Measurements from ENCODE around the gene PRPH.
A peak's percentile ranks its signal among the peaks of the same experiment; 100 is the strongest.

The PRPH gene

DNA sequence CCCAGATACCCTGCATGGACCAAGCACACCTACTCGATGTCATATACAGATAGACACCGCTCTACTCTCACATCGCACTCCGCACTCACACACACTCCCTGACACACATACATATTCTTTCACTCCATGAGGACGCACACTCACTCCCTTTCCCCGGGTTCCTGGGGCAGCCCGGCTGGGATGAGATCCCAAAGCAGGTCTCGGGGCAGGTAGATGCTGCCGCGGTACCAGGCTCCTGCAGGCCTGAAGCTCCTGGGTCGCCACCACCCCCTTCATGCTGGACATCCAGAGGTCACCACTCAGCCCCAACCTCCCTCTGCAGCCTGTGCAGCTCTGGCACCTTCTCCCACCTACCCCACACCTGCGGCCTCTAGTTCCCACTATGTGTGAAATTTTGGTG, 39.7 kb downstream of the PRPH start:
- DNase-seq: no peak

DNA sequence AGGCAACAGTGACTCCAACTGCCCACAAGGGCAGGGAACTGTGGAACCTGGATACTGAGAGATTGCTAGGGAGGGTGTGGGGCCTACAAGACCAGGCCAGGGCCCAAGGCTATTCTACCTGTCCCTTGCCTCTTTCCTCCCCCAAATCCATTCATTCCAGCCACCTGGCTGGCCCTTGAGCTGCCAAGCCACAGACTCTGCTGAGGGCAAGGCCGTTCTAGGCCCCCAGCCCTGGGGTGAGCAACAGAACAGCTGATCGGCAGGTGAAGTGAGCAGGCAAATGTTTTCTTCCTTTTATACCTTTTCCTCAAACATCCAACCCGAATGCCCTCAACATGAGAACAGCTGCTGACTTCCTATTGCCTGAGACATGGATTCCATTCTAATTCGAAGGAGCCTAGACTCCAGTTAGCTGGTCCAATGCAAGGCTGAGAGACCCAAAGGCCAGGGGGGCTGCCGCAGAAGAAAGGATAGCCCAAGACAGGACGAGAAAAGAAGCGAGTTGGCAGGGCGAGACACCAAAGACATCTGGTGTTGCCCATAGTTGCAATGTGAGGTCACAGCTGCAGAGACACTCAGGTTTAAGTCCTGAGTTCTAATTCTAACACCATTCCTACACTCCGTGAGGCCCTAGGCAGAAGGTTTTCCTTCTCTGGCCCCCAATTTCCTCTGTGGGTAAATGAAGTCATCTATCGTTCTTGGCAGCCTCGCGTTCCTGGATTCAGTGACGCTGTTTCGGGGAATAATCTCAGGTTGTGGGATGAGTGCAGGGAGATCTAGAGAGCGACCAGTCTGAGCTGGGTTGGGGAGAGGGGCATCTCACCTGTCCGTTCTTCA, 40.4 kb downstream of the PRPH start:
- no peak for DNase-seq

DNA sequence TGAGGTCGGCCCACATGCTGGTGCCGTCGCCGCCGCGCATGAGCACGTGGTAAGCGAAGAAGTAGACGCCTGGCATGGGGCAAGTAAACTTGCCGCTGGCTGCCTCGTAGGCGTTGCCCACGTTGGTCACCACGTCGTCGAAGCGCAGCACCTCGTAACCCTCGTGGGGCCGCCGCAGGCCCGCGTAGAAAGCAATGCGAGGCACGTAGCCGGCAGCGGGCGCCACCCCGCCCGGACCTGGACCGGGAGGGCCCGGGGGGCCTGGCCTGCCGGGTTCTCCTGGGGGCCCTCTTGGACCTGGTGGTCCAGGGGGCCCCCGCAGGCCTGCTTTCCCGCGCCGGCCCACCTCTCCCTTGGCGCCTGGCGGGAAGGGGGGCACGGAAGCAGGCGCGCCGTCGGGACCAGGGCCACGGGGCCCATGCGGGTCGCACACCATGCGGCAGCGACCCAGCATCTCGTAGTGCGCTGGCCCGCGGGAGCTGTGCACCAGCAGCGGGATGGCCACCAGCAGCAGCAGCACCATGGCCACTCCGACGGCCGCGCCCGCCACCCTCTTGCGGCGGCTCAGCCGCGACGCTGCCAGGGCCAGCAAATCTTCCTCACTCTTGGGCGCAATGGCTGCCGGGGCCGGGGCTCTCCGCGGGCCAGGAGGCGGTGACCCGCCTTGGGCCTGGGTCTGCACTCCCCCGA, 41.2 kb downstream of the PRPH start:
- no peak for DNase-seq

DNA sequence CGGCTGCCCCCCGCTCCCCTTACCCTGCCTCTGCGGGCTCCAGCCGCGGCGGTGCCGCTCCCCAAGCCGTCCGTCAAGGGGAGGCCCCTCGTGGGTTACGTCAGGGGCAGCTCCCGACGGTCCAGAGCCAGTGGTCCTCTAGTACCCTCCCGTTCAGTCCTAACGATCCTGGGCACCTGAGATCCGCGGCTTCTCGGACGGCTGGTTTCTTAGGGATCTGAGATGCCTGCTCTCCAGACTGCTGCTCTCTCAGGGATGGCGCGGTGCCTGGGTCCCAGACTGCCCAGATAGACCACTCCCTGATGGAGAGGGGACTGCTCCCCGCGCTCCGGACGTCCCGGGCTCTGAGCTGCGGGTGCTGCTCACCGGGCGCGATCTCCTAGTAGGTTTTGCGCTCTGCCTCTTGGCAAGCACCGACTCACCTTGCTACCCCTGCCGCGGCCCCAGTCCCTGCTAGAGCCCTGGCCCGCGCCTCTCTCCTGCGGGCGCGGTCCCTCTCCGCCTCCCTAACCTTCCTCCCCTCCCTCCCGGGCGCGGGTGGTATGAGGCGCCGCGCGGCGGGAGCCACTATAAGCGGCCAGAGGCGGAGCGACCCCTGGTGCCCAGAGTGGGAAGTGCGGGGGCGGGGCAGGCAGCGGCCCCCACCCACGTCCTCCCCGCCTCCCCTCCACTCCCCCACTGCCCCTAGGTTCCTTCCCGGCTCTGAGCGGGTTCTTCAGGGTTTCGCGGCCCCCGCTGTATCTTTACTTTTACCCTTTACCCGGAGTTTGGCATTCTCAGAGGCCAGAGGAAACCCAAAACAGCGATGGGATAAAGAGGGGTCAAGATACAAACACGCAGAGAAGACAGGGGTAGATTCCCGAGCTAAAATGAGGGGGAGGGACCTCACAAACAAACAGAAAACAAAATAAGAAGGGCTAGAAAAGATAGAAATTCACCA, 42.0 kb downstream of the PRPH start, which contains the start of gene C1QL4:
TSS of gene C1QL4 (minus strand) at position 544 of the 940 bp plus-strand sequence. CDS start 711 bp downstream, outside the sequence.
- DNase-seq: peak; percentile 11

DNA sequence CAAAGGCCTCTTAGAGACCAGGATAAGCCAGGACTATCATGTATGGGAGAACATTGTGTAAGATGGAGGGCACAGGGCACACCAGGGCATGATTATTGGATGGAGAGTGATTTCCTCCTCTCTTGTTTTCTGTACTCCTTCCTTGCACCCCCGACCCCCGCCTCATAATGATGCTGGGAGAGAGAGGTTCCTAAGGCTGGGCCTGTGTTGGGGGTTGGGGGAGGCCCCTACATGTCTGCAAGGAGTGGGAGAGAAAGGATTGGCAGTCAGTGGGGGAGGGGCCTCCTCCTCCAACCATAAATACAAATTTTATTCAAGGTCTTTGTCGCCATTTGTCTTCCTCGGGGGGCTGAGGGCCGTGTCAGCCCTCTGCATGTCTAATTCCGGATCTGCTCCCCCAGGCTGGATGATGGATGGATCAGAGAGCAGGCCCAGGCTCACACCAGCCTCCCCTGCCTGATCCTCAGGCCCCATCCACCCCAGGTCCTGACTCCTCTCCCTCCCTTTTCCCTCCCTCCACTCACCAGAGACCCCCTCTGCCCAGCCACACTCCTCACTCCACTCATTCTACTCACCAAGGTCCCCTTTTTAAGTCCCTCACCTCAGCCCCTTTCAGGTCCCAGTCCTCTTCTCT, 44.0 kb downstream of the PRPH start:
- DNase-seq: no peak

DNA sequence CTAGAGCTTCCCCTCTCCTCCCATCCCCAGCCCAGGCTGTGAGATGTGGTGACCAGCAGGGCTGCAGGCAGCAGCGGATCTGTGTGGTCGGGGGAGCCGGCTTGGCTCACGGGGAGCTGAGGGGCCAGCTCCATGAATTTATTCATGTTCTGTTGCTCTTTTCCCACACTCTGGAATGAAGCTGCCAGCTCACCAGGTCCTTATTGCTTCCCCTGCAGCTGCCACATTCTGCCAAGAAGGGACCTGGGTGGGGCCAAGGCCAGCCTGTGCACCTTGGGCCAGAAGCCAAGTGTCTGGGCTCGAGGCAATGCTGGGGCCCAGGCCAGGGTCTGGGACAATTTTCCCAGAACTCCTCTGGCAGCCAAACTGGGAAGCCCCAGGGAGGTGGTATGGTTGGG, 44.5 kb downstream of the PRPH start:
- DNase-seq: no peak

DNA sequence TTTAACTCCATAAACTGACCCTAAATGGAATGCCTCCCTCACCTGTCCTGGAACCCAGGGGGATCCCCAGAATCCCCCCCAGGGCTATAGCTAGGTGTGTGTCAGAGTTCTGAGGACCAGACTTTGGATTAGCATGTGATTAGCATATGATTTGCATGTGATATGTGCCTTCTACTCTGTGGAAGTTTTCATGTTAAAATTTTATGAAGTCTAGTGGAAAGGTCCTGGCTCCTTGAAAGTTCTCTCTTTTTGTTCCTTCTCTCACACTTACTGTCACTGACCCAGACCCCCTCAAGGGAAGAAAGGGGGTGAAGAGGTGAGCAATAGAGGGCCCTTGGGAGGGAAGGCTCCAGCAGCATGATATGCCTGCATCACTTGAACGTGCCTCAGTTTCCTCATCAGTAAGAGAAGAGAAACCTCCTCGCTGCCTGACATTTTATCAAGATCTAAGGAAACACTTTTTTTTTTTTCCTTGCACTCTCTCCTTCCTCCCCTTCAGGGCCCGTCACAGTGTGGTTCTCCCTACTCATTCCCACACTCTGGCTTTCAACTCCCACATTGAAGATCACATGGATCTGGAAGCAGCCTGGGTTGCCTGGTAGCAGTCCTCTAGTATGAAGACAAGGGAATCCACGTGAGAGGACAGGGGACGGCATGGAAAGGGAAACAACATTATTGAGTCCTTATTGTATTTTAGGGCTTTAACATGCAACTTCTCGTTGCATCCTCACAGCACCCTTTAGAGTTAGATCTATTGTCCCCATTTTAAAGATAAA, 45.3 kb downstream of the PRPH start:
- DNase-seq: no peak

DNA sequence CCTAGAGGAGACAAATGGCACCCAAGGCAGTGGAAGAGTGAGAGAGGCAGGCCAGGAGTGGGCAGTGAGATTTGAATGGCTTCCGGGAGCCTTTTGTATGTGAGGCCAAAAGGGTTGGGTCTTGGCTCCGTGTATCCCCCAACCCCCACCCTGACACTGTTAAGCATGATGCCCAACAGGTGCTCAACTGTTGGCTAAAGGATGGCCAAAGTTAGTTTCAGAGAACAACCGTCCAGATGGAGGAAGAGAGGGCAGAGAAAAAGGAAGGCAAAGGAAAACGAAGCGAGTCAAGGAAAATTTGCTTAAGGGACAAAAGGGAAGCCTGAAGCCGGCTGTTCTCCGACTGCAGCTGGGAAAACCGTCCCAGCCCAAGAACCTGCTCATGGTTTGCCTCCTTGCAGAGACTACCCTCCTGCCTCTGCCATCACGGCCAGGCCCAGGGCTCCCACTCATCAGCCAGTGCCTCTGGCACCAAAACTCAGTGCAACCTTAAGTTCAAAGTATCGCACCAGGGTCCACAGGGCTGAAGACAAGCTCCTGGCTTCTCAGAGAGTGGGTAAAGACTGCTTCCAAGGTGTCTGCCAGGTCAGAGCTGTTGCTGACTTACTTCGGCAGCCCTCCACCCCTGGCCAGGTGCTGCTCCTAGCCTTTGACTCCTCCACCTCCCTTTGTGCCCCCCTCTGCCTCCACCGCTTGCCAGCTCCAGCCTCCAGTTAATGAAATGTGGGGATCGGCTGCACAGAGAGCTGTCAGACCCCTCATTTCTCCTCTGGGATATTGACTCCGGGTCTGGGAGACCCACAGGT, 46.2 kb downstream of the PRPH start:
- DNase-seq: no peak

DNA sequence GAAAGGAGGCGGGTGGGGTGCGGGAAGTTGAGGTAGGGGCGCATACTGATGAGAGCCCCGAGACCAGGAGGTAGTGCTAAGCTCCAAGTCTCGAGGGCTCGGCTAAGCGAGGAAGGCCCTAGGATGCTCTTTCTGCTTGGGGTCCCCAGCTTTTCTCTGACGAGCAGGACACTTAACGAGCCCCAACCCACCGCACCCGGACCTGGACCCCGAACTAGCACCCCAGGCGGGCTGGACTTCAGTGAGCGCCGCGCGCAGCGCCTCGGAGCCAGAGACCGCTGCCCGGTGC, 46.8 kb downstream of the PRPH start:
- no peak for DNase-seq

DNA sequence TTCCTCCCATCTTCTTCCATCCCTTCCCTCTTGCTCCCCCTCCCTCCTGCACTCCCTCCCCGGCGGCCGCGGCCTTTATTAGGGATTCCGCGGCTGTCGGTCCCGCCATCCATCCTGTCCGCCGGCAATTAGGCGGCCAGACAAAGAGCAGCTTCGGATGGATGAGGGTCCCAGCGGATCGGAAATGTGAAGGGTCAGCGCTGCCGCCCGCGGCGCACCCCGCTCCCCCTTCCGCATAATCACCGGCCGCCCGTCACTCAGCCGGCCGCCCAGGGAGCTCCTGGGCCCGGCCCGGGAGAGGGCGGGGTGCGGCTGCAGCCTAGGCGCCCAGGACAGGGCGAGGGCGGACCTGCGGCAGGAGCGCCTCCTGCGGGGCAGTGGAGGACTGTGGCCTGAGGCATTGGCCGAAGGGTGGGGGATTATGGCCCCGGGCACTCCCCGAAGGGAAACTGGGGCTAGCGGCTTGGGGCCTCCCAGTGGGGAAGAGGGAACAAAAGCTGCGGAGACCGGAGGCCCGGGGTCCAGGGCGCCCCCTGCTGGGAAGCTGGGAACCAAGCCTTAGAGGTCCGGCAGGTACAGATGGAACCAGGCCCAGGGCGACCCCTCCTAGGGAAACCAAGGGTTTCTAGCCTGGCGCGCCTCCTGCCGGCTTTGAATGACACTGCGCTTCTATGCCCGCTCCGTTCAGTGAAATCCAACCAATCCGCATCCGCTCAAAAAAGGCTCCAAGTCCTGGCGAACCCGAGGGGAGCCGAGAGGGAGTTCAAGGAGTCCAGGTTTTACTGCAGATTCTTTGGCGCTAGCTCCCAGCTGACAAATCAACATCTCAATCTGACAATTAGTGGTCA, 47.3 kb downstream of the PRPH start:
- peak; percentile 84 for DNase-seq

DNA sequence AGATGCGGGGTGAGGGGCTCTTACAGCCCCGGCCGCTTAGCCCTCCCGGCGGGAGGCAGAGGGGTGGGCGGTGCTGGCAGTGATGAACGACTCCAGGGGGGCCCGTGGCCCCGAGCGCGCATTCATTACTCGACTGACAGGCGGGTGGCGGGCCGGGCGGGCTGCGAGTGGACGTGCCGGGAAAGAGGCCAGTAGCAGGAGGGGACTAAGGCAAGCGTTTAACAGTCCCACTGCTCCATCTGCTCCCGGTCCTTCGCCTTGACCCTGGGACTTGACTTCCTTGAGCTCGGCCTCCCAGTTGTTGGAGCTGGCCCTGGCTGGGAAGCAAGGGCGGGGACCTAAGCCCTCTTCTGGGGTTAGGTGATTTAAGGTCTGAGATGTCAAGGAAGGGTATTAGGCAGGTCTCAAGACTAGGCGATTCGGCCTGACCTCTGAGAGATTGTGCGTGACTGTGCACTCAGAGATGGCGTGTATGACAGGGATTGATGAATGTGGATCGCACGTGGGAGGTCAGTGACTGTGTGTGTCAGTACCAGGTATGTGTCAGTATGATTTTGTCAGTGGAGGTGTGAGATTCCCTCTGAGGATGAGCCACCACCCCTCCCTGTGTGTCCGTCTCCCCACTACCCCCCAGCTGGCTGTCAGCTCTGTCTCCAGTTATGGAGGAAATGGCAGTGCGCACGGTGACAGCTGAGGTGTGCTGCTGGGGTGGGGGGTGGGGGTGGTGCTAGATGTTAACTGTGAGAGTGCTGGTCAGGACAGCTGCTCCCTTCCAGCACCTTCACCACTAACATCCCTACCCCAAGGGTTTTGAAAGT, 48.2 kb downstream of the PRPH start:
- DNase-seq: no peak

DNA sequence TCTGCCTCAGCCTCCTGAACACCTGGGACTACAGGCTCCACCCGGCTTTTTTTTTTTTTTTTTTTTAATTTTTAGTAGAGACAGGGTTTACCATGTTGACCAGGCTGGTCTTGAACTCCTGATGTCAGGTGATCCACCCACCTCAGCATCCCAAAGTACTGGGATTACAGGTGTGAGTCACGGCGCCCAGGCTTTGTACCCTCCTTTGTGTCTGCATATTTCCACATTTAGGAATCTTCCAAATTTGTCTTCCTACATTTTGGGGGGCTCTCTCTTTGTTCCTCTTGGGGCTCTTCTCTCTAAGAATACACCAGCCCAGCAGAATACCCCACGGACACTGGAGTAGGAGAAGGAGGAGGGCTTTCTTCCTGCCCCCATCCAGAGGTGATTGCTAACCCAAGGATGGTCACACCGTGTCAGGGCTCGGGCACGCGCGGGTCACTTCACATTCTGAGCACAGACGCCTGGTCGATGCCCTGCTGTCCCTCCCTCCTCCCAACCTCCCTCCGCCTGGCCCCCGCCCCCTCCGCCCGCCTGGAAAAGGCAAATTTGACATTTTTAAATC, 49.6 kb downstream of the PRPH start:
- DNase-seq: no peak

DNA sequence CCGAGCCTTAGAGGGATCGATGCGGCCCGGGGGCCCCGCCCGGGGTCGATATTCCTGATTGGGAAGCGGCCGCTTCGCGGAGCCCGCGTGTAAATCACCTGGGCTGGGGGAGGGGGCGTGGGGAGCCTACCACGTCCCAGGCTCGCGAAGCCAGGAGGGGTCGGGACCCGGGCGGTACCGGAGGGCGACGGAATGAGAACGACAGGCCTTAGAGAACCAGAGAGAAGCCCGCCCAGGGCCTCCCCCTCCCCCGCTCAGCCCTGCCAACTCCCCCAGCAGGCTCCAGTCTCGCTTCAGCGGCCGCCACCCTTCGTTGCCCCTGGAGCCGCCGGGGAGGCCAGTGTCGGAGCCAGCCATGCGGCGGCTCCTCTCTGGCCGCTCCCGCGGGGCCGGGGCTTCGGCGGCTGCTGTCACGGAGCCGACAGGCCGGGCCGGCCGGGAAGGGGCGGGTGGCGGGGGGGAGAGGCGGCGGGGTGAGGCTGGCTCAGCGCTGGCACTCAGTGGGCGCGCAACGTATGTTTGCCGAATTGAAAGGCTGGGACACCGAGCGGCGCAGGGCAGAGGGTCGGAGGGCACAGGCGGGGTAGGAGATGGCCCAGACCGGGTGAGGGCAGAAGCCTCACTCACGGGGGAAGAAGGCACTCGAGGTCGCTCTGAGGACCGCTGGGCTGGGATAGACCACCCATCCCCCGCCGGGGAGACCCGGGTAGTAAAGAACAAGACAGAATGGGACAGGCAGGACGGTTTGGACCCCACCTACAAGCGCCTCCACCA, 50.3 kb downstream of the PRPH start:
- peak; percentile 32 for DNase-seq

DNA sequence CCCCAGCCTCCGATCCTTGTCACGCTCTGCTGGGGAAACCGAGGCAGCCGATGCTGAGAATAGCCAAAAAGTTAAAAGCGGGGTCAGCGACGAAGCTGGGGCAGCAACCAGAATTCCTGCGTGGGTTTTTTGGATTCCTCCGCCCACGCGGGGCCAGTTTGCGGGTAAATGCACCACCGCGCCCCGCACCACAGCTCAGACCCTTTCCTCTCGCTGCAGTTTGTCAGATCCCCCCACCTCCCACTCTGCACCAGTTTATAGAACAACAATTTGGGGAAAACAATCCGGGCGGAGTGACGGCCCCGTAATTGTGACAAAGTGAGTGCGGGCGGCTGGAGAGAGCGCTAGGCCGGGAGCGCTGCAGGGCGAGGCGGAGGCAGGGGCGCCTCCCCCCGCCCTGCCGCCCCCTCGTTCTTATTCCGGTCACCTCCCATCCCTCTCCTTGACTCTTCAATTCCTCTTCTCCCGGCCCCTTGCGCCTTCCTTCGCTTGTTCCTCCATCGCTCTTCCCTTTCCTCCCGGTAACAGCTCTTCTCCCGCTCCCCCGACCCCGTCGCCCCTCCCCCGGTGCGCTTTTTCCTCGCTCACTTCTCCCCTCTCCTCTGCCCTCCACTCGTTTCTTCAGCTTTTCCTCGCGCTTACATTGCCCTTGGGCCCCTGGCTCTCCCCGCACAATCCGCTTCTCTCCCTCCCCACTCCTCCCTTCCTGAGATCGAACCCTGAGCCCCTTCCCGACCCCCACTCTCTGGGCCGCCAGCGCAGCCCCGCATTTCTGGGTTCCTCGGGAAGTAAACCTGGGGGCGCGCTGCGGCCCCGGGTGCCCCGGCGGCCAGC, 51.1 kb downstream of the PRPH start:
- DNase-seq: no peak

DNA sequence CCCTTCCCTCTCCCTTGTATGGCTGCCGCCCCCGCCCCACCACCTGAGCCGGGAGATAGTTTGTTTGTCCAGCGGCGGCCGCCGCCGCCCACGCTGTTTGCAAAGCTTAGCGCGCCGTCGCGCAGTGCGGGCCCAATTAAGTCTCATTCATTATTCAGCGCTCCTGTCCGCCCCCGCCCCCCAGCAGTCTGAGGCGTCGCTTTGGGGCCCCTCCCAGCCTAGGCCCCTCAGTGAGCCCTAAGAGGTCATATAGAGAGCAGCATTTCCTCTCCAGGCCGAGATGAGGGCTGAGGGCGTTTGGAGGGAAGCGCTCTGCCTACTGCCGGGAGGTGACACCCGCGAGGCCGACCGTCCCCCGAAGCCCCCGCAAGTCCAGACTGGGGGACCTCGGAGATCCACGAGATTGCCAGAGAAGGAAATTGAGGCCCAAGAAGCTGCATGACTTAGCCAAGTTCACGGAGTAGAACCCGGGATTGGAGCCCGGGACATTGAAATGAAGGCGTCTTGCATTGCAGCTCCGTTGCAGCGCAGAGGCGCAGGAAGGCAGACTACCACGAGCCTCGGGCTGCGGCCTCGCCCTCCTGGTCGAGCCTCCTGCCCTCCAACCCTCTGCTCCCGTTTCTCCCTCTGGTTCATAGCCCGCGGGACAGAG, 51.8 kb downstream of the PRPH start, which contains the start of gene DNAJC22:
TSS of gene DNAJC22 (plus strand) at position 230 of the 652 bp plus-strand sequence. CDS start 1,985 bp downstream, outside the sequence.
- no peak for DNase-seq

Measured in NCI-H1092 (cell line).